Fibroblast of lung (primary cell): ENCODE results near the gene NF2.

Experiments
- EZH2 ChIP-seq: IDR thresholded peaks from 2 replicates; pipeline ENCODE4 v1.5.1; 2012; ENCODE audit warnings: low read length, control low read depth, mild to moderate bottlenecking; ENCODE audit errors: missing control alignments
- TF ChIP-seq, protein P1 (sequence below), 2 donors: IDR thresholded peaks in 1 of 2; conservative IDR thresholded peaks in 1 of 2; 1 replicate in 1 of 2; 2 replicates in 1 of 2; pipeline ENCODE4 v1.5.1; 2011 to 2012; ENCODE audit warnings: low read length in 2 of 2, control low read depth in 1 of 2, inconsistent platforms in 1 of 2, low read depth in 1 of 2, mild to moderate bottlenecking in 1 of 2

DNA sequence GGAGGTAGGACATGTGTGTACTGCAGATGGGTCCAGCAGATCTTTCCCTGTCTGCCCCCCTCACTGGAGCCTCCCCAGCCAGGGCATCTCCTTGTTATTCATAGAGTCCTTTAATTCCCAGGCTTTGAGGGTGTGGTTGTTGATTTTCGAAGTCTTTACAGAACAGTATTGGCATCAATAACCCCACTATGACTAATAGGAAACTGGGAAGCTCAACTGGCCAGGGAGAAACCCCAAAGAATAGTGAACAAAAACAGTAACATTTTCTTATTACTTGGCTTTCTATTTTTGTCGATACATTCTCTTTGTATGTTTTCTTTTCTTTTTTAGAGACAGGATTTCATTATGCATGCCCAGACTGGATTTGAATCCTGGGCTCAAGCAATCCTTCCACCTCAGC lies 57.9 kb downstream of the NF2 start:
- TF ChIP-seq EZH2: no peak
- TF ChIP-seq, protein P1, sequence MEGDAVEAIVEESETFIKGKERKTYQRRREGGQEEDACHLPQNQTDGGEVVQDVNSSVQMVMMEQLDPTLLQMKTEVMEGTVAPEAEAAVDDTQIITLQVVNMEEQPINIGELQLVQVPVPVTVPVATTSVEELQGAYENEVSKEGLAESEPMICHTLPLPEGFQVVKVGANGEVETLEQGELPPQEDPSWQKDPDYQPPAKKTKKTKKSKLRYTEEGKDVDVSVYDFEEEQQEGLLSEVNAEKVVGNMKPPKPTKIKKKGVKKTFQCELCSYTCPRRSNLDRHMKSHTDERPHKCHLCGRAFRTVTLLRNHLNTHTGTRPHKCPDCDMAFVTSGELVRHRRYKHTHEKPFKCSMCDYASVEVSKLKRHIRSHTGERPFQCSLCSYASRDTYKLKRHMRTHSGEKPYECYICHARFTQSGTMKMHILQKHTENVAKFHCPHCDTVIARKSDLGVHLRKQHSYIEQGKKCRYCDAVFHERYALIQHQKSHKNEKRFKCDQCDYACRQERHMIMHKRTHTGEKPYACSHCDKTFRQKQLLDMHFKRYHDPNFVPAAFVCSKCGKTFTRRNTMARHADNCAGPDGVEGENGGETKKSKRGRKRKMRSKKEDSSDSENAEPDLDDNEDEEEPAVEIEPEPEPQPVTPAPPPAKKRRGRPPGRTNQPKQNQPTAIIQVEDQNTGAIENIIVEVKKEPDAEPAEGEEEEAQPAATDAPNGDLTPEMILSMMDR (conservative IDR thresholded peaks at IDR 0.05 in 1 of 2, IDR thresholded peaks at IDR 0.05 in 1 of 2; ENCODE audit: low read depth in 1 of 2, low read length in 2 of 2): no peak
